Tibial nerve (tissue), 4 donors: ENCODE measurements around the gene PGAP3. TPM values are rescaled to one million over a fixed set of nuclear protein-coding genes. Genes with fewer than 3 reads are reported as not detected.

Source experiments
- DNase-seq, 2 donors: peaks; one replicate each; pipeline ENCODE4 v3.0.0-alpha.2; 2019; ENCODE audit warnings: low spot score in 2 of 2
- H3K27ac ChIP-seq, 4 donors: fragments of 200-600 bp; sonication (generic) in 3 of 4; one replicate each; pipeline ENCODE4 v1.5.1; 2017 to 2019; ENCODE audit warnings: mild to moderate bottlenecking in 1 of 4
- H3K27me3 ChIP-seq, 2 donors: fragments of 200-600 bp; sonication (generic) in 1 of 2; one replicate each; pipeline versions ENCODE4 v1.5.1 to v1.6.0; 2017 to 2019
- H3K36me3 ChIP-seq, 3 donors: fragments of 200-600 bp; sonication (generic); one replicate each; pipeline ENCODE4 v1.5.1; 2018 to 2019
- H3K4me1 ChIP-seq, 4 donors: fragments of 200-600 bp; sonication (generic) in 3 of 4; one replicate each; pipeline ENCODE4 v1.5.1; 2017 to 2019
- H3K4me3 ChIP-seq, 4 donors: fragments of 200-600 bp; sonication (generic) in 3 of 4; one replicate each; pipeline ENCODE4 v1.5.1; 2017 to 2019; ENCODE audit warnings: mild to moderate bottlenecking in 1 of 4, moderate library complexity in 1 of 4
- H3K9me3 ChIP-seq, 4 donors: fragments of 200-600 bp; sonication (generic) in 3 of 4; one replicate each; pipeline ENCODE4 v1.5.1; 2017 to 2019
- EP300 ChIP-seq, 2 donors: sonication (generic); formaldehyde crosslinking; IDR thresholded peaks; one replicate each; pipeline ENCODE4 v1.6.1; 2017; ENCODE audit warnings: antibody characterized with exemption in 2 of 2, mild to moderate bottlenecking in 1 of 2
- POLR2A ChIP-seq, 2 donors: fragments of 450-650 bp; IDR thresholded peaks; one replicate each; pipeline ENCODE4 v1.6.1; 2017; ENCODE audit warnings: antibody characterized with exemption in 2 of 2, mild to moderate bottlenecking in 2 of 2, moderate library complexity in 2 of 2
- WGBS, 2 donors: methylation state at CpG; one replicate each; pipeline ENCODE4 v1.1.5; 2018; 5-methylcytosine and 5-hydroxymethylcytosine counted together
- total RNA-seq, 4 donors: library from RNA; depleted of rRNA; stranded (reverse); fragments of >200 nt; gene quantifications; one replicate each; pipeline ENCODE4 v1.1.0, GENCODE V29; 2016
- TF ChIP-seq, protein P1 (sequence below), 5 experiments: fragments of 200-600 bp in 3 of 5; fragments of 450-650 bp in 2 of 5; sonication (generic) in 3 of 5; IDR thresholded peaks; one replicate each; pipeline ENCODE4 v1.5.1; 2016 to 2019; ENCODE audit warnings: antibody characterized with exemption in 5 of 5, mild to moderate bottlenecking in 3 of 5, moderate library complexity in 2 of 5

The PGAP3 gene
- total RNA-seq, 4 donors from 2014 or later, result 10.9 to 16.5 (median 15.1) TPM

DNA sequence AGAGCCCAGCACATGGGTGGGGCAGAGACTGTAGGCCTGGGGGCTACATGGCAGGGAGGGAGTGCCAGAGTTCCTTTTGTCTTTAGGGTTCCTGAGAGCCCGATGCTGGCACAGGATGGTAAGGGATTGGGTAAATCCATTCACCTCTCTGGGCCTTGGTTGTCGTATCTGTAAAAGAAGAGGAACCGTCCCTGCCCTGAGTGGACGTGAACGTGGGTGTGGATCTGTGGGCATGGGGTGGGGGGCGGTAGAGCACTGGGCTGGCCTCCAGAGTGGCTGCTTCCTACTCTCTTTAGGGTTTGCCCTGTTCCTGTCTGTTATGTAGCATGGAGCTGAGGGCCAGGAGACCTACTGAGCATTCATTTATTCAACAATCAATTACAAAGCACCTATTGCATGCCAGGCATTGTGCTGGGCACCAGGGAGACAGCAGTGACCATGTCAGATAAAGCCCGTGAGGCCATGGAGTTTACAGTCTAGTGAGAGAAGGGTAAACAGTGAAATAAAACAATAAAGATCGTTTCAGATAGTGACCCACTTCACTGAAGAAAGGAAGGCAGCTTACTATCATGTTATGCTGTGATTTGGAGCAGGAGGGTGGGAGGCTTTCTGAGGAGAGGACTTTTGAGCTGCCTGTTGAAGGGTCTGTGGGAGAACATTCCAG lies 35.8 kb downstream of the PGAP3 start:
- no peak overlapping the region for H3K4me3 ChIP-seq
- H3K27me3 ChIP-seq, result no peaks in the 10 kb centered on the region
- H3K9me3 ChIP-seq, result no peaks in the 10 kb centered on the region
- H3K36me3 ChIP-seq, result peaks cover 0 to 17% (median 0%) of the 10 kb centered on the region in 3 donors
- 41 to 46% methylated on average over 8 of the region's 8 CpGs for WGBS, 2 donors
- TF ChIP-seq POLR2A (IDR thresholded peaks at IDR 0.05) (no peak), EP300 (IDR thresholded peaks at IDR 0.05) (no peak)
- TF ChIP-seq, protein P1, sequence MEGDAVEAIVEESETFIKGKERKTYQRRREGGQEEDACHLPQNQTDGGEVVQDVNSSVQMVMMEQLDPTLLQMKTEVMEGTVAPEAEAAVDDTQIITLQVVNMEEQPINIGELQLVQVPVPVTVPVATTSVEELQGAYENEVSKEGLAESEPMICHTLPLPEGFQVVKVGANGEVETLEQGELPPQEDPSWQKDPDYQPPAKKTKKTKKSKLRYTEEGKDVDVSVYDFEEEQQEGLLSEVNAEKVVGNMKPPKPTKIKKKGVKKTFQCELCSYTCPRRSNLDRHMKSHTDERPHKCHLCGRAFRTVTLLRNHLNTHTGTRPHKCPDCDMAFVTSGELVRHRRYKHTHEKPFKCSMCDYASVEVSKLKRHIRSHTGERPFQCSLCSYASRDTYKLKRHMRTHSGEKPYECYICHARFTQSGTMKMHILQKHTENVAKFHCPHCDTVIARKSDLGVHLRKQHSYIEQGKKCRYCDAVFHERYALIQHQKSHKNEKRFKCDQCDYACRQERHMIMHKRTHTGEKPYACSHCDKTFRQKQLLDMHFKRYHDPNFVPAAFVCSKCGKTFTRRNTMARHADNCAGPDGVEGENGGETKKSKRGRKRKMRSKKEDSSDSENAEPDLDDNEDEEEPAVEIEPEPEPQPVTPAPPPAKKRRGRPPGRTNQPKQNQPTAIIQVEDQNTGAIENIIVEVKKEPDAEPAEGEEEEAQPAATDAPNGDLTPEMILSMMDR (IDR thresholded peaks at IDR 0.05), result no peak
- peaks cover 0 to 56% (median 22%) of the 10 kb centered on the region in 4 donors for H3K4me1 ChIP-seq
- no peak for DNase-seq
- peak overlapping the region; percentile 80 to 94 (median 88) for H3K27ac ChIP-seq

DNA sequence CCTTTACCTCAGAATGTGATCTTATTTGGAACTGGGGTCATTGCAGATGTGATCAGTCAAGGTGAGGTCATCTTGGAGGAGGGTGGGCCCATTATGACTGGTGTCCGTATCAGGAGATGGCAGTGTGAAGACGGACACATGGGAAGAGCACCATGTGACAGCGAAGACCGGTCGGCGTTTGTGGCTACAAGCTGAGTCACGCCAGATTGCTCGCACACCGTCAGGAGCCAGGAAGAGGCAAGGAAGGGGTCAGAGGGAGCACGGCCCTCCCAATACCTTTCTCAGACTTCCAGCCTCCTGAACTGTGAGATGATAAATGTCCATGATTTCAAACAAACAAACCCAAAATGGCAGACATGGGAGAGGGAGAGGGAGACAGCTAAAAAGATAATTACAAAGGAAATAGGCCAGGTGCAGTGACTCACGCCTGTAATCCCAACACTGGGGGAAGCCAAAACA lies 37.7 kb downstream of the PGAP3 start:
- no peaks in the 10 kb centered on the region for H3K27me3 ChIP-seq
- DNase-seq, result no peak
- H3K4me3 ChIP-seq, result no peak overlapping the region
- peaks cover 0 to 46% (median 22%) of the 10 kb centered on the region in 4 donors for H3K4me1 ChIP-seq
- no peak for TF ChIP-seq EP300 (IDR thresholded peaks at IDR 0.05)
- TF ChIP-seq, protein P1 (IDR thresholded peaks at IDR 0.05), result no peak
- no peak for TF ChIP-seq POLR2A (IDR thresholded peaks at IDR 0.05)
- WGBS, 2 donors, result 92 to 93% methylated on average over 11 of the region's 11 CpGs
- peaks cover 0 to 4% (median 0%) of the 10 kb centered on the region in 3 donors for H3K36me3 ChIP-seq
- H3K27ac ChIP-seq, result no peak overlapping the region
- no peaks in the 10 kb centered on the region for H3K9me3 ChIP-seq

DNA sequence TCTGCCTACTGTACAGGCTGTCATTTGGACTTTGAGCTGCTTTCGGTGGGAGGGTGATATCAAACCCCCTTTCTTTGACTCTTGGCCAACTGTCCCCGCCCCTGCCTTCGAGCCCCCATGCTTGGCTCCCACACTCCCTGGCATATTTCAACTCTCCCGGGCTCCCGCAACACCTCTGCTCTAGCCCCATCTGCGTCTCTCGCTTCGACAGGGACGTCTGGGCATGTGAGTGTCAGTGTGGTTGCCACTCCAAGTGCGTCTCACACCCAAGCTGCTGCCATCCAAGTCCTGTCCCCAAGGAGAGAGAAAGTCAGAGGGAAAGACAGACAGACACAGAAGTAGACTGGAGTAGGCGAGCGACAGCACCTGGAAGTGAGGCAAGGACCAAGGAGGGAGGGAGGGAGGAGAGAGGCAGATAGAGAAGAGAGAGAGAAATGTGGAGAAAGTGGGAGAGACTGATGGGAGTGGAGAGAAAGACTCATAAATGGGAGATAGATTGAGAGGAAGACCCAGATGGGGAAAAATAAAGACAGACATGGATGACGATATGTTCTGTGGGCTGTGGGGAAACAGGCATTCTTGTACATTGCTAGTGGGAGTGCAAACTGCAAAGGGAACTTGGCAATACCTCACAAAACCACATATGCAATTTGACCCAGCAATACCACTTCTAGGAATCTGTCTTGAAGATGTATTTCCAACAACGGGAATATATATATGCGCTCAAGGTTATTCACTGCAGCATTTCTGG lies 39.1 kb downstream of the PGAP3 start:
- no peak overlapping the region for H3K4me3 ChIP-seq
- TF ChIP-seq POLR2A (IDR thresholded peaks at IDR 0.05) (no peak), EP300 (IDR thresholded peaks at IDR 0.05) (no peak)
- TF ChIP-seq, protein P1 (IDR thresholded peaks at IDR 0.05), result no peak
- no peaks in the 10 kb centered on the region for H3K9me3 ChIP-seq
- 83 to 85% methylated on average over 15 of the region's 15 CpGs for WGBS, 2 donors
- peak overlapping the region in 2 of 4 donors; percentile 50 to 52 for H3K27ac ChIP-seq
- H3K4me1 ChIP-seq, result peaks cover 0 to 44% (median 17%) of the 10 kb centered on the region in 4 donors
- no peaks in the 10 kb centered on the region for H3K27me3 ChIP-seq
- H3K36me3 ChIP-seq, result peaks cover 0 to 4% (median 0%) of the 10 kb centered on the region in 3 donors
- no peak for DNase-seq

DNA sequence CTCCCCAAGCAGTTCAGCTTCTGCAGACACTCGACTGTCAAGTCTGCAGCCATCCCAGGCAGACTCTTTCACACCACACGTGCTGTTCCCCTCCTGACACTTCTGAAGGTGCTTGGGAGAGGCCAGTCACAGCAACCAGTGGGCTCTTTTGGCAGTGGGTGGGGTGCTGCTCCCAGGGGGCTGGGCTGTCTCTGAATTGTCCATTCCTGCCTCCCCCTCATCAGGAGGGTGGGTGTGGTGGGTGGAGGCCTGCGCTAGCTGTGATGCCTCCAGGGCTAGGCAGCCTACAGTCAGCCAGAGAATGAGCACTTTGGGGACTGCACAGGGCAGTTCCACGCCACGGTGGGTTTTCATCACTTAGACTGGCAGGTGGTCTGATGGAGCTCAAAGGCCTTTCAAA lies 40.6 kb downstream of the PGAP3 start:
- no peak overlapping the region for H3K27ac ChIP-seq
- no peaks in the 10 kb centered on the region for H3K27me3 ChIP-seq
- no peaks in the 10 kb centered on the region for H3K9me3 ChIP-seq
- DNase-seq, result no peak
- H3K4me1 ChIP-seq, result peaks cover 0 to 44% (median 13%) of the 10 kb centered on the region in 4 donors
- no peak overlapping the region for H3K4me3 ChIP-seq
- TF ChIP-seq POLR2A (IDR thresholded peaks at IDR 0.05) (no peak), EP300 (IDR thresholded peaks at IDR 0.05) (no peak)
- TF ChIP-seq, protein P1 (IDR thresholded peaks at IDR 0.05), result no peak
- WGBS, 2 donors, result 57 to 61% methylated on average over 3 to 4 of the region's 5 CpGs
- H3K36me3 ChIP-seq, result peaks cover 0 to 4% (median 0%) of the 10 kb centered on the region in 3 donors

- H3K27ac ChIP-seq, result no peak overlapping the region
- TF ChIP-seq, protein P1 (IDR thresholded peaks at IDR 0.05), result no peak
- TF ChIP-seq EP300 (IDR thresholded peaks at IDR 0.05), result no peak
- no peak for TF ChIP-seq POLR2A (IDR thresholded peaks at IDR 0.05)
- H3K9me3 ChIP-seq, result no peaks in the 10 kb centered on the region
- no peaks in the 10 kb centered on the region for H3K36me3 ChIP-seq
- no peaks in the 10 kb centered on the region for H3K27me3 ChIP-seq
- peaks cover 0 to 70% (median 33%) of the 10 kb centered on the region in 4 donors for H3K4me1 ChIP-seq
- no peak overlapping the region for H3K4me3 ChIP-seq
- DNase-seq, result no peak
- 71 to 87% methylated on average over 3 to 4 of the region's 4 CpGs for WGBS, 2 donors
These were observed 44.6 kb downstream of the PGAP3 start for GRCh38 chr17:39643271-39643670.
